A549 treated with Hydrocortisone at 1 μM for 4 hours (cell line): ENCODE data around the gene MTSS2. TPM values are rescaled to one million over a fixed set of nuclear protein-coding genes. Genes with fewer than 3 reads are reported as not detected.

ENCODE experiments used
- total RNA-seq: library from RNA; stranded (reverse); fragments of 200-300 nt; extraction: Qiagen RNA extraction; gene quantifications from 5 replicates; pipeline ENCODE4 v1.2.3, GENCODE V29; 2022

The MTSS2 gene, protein sequence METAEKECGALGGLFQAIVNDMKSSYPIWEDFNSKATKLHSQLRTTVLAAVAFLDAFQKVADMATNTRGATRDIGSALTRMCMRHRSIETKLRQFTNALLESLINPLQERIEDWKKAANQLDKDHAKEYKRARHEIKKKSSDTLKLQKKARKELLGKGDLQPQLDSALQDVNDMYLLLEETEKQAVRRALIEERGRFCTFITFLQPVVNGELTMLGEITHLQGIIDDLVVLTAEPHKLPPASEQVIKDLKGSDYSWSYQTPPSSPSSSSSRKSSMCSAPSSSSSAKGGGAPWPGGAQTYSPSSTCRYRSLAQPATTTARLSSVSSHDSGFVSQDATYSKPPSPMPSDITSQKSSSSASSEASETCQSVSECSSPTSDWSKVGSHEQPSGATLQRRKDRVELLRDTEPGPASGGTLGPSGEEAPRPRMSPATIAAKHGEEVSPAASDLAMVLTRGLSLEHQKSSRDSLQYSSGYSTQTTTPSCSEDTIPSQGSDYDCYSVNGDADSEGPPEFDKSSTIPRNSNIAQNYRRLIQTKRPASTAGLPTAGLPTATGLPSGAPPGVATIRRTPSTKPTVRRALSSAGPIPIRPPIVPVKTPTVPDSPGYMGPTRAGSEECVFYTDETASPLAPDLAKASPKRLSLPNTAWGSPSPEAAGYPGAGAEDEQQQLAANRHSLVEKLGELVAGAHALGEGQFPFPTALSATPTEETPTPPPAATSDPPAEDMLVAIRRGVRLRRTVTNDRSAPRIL
- total RNA-seq = 83.7 to 101 TPM (median 92.9 TPM) in 5 replicates

DNA sequence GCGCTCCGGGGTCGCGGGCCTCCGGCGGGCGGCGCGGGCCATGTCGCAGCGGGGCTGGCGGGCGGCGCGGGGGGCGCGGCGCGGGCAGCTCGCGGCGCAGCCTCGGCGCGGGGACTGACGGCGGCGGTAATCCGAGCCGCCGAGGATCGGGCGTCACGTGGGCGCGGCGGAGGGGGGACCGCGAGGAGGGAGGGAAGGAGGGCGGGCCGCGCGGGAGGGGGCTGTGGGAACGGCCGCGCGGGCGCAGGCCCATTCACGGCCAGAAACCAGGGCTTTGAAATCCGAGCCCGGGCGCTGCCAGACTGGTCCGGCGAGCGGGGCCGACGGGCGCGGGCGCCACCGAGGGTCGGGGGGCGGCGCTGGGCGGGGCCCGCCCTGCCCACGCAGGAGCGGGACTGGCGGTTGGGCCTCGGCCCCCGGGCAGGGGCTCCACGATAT, at the start of gene MTSS2:
Gene MTSS2, minus strand, starts transcription at position 116 of the 438 bp plus-strand sequence. CDS start 262 bp downstream, outside the sequence.

DNA sequence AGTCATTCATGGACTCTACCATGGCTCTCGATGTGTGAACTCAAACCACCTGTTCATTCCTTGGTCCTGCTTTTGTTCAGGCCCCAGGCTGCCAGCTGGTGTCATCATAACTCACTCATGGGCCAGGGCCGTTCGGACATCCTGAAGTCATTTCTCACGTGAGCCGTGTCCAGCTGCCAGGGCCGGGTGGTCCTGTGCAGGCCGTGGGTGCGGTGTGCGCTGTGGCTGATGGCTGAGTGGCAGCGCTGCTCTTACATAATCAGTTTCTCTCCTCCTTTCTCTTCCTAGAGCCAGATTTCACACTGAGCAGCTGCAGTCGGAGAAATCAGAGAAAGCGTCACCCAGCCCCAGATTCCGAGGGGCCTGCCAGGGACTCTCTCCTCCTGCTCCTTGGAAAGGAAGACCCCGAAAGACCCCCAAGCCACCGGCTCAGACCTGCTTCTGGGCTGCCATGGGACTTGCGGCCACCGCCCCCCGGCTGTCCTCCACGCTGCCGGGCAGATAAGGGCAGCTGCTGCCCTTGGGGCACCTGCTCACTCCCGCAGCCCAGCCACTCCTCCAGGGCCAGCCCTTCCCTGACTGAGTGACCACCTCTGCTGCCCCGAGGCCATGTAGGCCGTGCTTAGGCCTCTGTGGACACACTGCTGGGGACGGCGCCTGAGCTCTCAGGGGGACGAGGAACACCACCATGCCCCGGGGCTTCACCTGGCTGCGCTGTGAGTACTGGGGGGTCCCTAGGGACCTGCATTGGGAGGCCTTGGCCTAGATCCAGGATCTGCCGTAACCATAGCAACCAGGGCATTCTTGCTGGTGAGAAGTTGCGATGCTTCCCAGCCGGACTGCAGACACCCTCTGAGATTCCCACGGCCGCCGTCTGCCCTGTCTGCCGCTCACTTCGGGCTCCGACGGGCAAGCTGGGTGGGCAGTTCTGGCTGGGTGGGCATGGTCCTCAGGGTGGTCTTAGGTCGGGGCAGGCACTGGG, 39.3 kb downstream of the MTSS2 start, which contains the start of gene IL34:
Gene IL34, plus strand, starts transcription at position 300 of the 982 bp plus-strand sequence. Its CDS starts 389 bp downstream, at position 689.

Other genes with a start within 250 kb of the MTSS2 start
- 16.2 to 22.9 TPM (median 21.7 TPM) in 5 replicates for gene ST3GAL2, start 247.0 kb downstream of the MTSS2 start, total RNA-seq
- gene FCSK, start 231.5 kb downstream of the MTSS2 start, total RNA-seq = 5.0 to 5.6 TPM (median 5.1 TPM) in 5 replicates
- gene COG4, start 162.5 kb downstream of the MTSS2 start, total RNA-seq = 29.6 to 32.4 TPM (median 30.3 TPM) in 5 replicates
- gene SF3B3, start 162.2 kb downstream of the MTSS2 start, total RNA-seq = 131 to 205 TPM (median 189 TPM) in 5 replicates
- gene IL34, start 39.5 kb downstream of the MTSS2 start, total RNA-seq = 0.26 to 0.72 TPM (median 0.38 TPM) in 5 replicates
- 30.9 to 34.7 TPM (median 33.5 TPM) in 5 replicates for gene VAC14, start 115.1 kb upstream of the MTSS2 start, total RNA-seq